Lower leg skin (tissue), 3 donors: Measurements from ENCODE around the gene ANKH.
"Not testable (repeated sequence)": the region's sequence is repeated elsewhere in the genome, so short reads cannot be mapped to it uniquely, and the experiment has no call there.

Experiments
- POLR2A ChIP-seq, 2 donors: fragments of 450-650 bp; IDR thresholded peaks; one replicate each; pipeline ENCODE4 v1.6.1; 2016 to 2017; ENCODE audit warnings: antibody characterized with exemption in 2 of 2, mild to moderate bottlenecking in 1 of 2, moderate library complexity in 1 of 2
- TF ChIP-seq, protein P1 (sequence below), 3 donors: fragments of 450-650 bp; IDR thresholded peaks; one replicate each; pipeline ENCODE4 v1.5.1; 2016; ENCODE audit warnings: antibody characterized with exemption in 3 of 3, mild to moderate bottlenecking in 3 of 3, moderate library complexity in 2 of 3

DNA sequence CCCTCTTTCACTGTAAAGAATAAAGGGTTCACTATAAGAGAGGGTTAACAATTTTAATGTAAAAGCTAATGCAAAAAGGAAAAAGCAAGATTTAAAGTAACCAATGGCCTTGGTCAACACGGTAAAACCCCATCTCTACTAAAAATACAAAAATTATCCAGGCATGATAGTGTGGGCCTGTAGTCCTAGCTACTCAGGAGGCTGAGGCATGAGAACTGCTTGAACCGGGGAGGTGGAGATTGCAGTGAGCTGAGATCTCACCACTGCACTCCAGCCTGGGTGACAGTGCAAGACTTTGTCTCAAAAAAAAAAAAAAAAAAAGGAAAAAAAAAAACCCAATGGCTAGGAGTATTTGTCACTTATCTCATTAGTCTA, 53.8 kb downstream of the ANKH start:
- TF ChIP-seq, protein P1, sequence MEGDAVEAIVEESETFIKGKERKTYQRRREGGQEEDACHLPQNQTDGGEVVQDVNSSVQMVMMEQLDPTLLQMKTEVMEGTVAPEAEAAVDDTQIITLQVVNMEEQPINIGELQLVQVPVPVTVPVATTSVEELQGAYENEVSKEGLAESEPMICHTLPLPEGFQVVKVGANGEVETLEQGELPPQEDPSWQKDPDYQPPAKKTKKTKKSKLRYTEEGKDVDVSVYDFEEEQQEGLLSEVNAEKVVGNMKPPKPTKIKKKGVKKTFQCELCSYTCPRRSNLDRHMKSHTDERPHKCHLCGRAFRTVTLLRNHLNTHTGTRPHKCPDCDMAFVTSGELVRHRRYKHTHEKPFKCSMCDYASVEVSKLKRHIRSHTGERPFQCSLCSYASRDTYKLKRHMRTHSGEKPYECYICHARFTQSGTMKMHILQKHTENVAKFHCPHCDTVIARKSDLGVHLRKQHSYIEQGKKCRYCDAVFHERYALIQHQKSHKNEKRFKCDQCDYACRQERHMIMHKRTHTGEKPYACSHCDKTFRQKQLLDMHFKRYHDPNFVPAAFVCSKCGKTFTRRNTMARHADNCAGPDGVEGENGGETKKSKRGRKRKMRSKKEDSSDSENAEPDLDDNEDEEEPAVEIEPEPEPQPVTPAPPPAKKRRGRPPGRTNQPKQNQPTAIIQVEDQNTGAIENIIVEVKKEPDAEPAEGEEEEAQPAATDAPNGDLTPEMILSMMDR (IDR thresholded peaks at IDR 0.05), result not testable (repeated sequence)
- TF ChIP-seq POLR2A (IDR thresholded peaks at IDR 0.05), result not testable (repeated sequence)
